HEK293T (cell line): Measurements from ENCODE around the gene RGS10.

ENCODE experiments used
- CTCF ChIA-PET: fragments of 350-600 bp; formaldehyde crosslinking; extraction: SDS; loops from one replicate; lab custom pipeline; 2021; ENCODE audit warnings: antibody characterized with exemption, inconsistent platforms; lab: Yijun Ruan, JAX
- POLR2A ChIA-PET: fragments of 350-600 bp; formaldehyde crosslinking; extraction: SDS; loops from one replicate; lab custom pipeline; 2020; ENCODE audit warnings: antibody characterized with exemption, inconsistent platforms; lab: Yijun Ruan, JAX
- DNase-seq: peaks from one replicate; pipeline ENCODE4 v3.0.0; 2012; ENCODE audit warnings: mixed read lengths; ENCODE audit errors: extremely low spot score
- ARNT ChIP-seq: fragments of 450-650 bp; IDR thresholded peaks from 2 replicates; pipeline ENCODE4 v1.6.1; 2017; ENCODE audit warnings: mild to moderate bottlenecking
- BHLHE40 ChIP-seq: fragments of 450-650 bp; IDR thresholded peaks from 2 replicates; pipeline ENCODE4 v1.6.1; 2016; ENCODE audit warnings: mild to moderate bottlenecking, moderate library complexity, borderline replicate concordance
- CTBP1 ChIP-seq: fragments of 450-650 bp; IDR thresholded peaks from 2 replicates; pipeline ENCODE4 v1.6.1; 2016; ENCODE audit warnings: borderline replicate concordance
- ELF4 ChIP-seq: fragments of 450-650 bp; IDR thresholded peaks from 2 replicates; pipeline ENCODE4 v1.6.1; 2017; ENCODE audit warnings: antibody characterized with exemption
- FOXA1 ChIP-seq: fragments of 450-650 bp; IDR thresholded peaks from 2 replicates; pipeline ENCODE4 v1.6.1; 2016; ENCODE audit warnings: mild to moderate bottlenecking
- FOXK2 ChIP-seq: fragments of 450-650 bp; IDR thresholded peaks from 2 replicates; pipeline ENCODE4 v1.6.1; 2016; ENCODE audit warnings: mild to moderate bottlenecking
- FOXM1 ChIP-seq: fragments of 450-650 bp; IDR thresholded peaks from 2 replicates; pipeline ENCODE4 v1.6.1; 2017; ENCODE audit warnings: mild to moderate bottlenecking, borderline replicate concordance
- HDGF ChIP-seq: fragments of 450-650 bp; IDR thresholded peaks from 2 replicates; pipeline ENCODE4 v1.6.1; 2017; ENCODE audit warnings: antibody characterized with exemption, borderline replicate concordance
- L3MBTL2 ChIP-seq: fragments of 450-650 bp; conservative IDR thresholded peaks from 2 replicates; pipeline ENCODE4 v1.6.1; 2016; ENCODE audit warnings: mild to moderate bottlenecking
- LEF1 ChIP-seq: fragments of 450-650 bp; IDR thresholded peaks from 2 replicates; pipeline ENCODE4 v1.6.1; 2017; ENCODE audit warnings: mild to moderate bottlenecking, borderline replicate concordance
- NFRKB ChIP-seq: fragments of 450-650 bp; IDR thresholded peaks from 2 replicates; pipeline ENCODE4 v1.6.1; 2016; ENCODE audit warnings: mild to moderate bottlenecking, moderate library complexity
- SP1 ChIP-seq: fragments of 450-650 bp; IDR thresholded peaks from 2 replicates; pipeline ENCODE4 v1.6.1; 2017
- SUZ12 ChIP-seq: fragments of 450-650 bp; IDR thresholded peaks from 2 replicates; pipeline ENCODE4 v1.6.1; 2016; ENCODE audit warnings: mild to moderate bottlenecking
- TARDBP ChIP-seq: fragments of 450-650 bp; IDR thresholded peaks from 2 replicates; pipeline ENCODE4 v1.6.1; 2016
- ZNF384 ChIP-seq: fragments of 450-650 bp; IDR thresholded peaks from 2 replicates; pipeline ENCODE4 v1.6.1; 2016
- TF ChIP-seq, protein P1 (sequence below): fragments of 450-650 bp; IDR thresholded peaks from 2 replicates; pipeline ENCODE4 v1.6.1; 2016

RGS10 gene

DNA sequence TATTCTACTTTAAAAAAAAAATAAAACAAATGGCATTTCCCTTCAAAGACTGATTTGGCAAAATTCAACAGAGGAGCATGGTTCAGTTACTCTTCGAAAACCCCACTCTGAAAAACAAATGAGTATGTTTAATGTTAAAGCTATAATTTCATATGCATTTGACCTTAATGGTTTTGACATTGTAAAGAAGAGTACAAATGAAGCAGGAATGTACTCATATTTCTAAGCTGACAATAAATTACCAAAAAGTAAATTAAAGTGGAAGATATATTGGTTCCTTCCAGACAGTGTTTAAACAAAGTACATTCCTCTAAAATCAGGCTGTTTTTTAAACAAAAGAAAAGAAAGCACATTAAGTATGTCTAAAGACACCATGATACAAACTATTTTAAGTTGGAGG, 16.4 kb downstream of the RGS10 start:
- POLR2A ChIA-PET = interaction anchor here (1.4 kb wide), 1 partner anchor 71 kb away, joined by 3 read pairs; no protein-coding TSS in a partner anchor
- TF ChIP-seq, protein P1, sequence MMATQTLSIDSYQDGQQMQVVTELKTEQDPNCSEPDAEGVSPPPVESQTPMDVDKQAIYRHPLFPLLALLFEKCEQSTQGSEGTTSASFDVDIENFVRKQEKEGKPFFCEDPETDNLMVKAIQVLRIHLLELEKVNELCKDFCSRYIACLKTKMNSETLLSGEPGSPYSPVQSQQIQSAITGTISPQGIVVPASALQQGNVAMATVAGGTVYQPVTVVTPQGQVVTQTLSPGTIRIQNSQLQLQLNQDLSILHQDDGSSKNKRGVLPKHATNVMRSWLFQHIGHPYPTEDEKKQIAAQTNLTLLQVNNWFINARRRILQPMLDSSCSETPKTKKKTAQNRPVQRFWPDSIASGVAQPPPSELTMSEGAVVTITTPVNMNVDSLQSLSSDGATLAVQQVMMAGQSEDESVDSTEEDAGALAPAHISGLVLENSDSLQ = no peak
- TF ChIP-seq CTBP1 = no peak
- no peak for TF ChIP-seq L3MBTL2
- no peak for TF ChIP-seq BHLHE40
- TF ChIP-seq HDGF = no peak
- TF ChIP-seq ARNT = no peak
- TF ChIP-seq SP1 = no peak
- no peak for TF ChIP-seq FOXK2
- TF ChIP-seq TARDBP = no peak
- no peak for TF ChIP-seq SUZ12
- no peak for TF ChIP-seq ZNF384
- TF ChIP-seq LEF1 = no peak
- no peak for TF ChIP-seq NFRKB
- TF ChIP-seq ELF4 = no peak
- no peak for TF ChIP-seq FOXM1
- no peak for TF ChIP-seq FOXA1
- DNase-seq = no peak
- CTCF ChIA-PET = interaction anchor here (0.7 kb wide), 1 partner anchor 70 kb away, joined by 8 read pairs; no protein-coding TSS in a partner anchor

DNA sequence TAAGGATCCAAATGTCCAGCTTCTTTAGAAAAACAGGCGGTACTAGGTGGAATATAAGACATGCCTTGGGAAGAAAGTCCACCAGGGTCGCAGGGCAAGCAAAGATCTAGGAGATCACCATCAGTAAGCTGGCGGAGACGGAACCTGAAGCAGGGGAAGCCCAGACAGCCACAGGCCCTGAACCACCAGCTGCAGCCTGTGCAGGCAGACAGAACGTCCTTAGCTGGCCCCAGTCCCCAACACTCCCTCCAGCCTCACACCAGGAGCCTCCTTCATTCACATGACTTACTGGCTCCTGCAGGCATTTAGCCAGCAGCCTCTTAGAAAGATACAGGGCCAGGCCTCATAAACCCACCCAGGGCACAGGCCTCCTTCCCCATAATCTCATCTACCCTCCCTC, 17.4 kb downstream of the RGS10 start:
- ChIA-PET POLR2A (interaction anchor here (1.4 to 1.7 kb wide), 2 partner anchors 18 to 72 kb away, joined by 3 to 12 read pairs; partner anchors contain the start of gene RGS10), CTCF (no interaction called here)
- TF ChIP-seq NFRKB (no peak), FOXA1 (no peak), L3MBTL2 (no peak), CTBP1 (no peak), LEF1 (no peak), SUZ12 (no peak), FOXK2 (no peak), HDGF (no peak), ZNF384 (no peak), SP1 (no peak), FOXM1 (no peak)
- TF ChIP-seq, protein P1 = no peak
- DNase-seq = no peak

DNA sequence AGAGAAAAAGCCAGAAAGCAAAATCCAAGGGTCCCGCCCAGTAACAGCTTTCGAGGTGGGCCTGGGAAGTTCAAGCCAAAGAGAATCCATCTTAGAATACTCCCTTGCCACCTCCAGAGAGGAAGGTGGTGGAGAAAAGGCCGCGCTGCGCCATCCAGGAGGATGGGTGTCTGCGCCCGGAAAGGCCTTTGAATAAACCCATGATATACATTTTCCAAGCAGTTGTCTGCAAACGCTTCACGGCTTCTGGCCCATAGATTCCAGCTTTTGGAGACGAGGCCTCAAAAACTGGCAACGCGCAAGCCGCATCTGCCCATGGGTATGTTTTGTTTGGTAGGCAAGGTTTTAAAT, 17.8 kb downstream of the RGS10 start:
- TF ChIP-seq SP1 (no peak), CTBP1 (no peak), ARNT (no peak), LEF1 (no peak), FOXM1 (no peak), HDGF (no peak), BHLHE40 (no peak), FOXK2 (no peak), SUZ12 (no peak), ZNF384 (no peak), L3MBTL2 (no peak), NFRKB (no peak), ELF4 (no peak), TARDBP (no peak), FOXA1 (no peak)
- TF ChIP-seq, protein P1 = no peak
- ChIA-PET CTCF (no interaction called here), POLR2A (interaction anchor here (1.4 to 1.7 kb wide), 2 partner anchors 19 to 73 kb away, joined by 3 to 12 read pairs; partner anchors contain the start of gene RGS10)
- DNase-seq = no peak

DNA sequence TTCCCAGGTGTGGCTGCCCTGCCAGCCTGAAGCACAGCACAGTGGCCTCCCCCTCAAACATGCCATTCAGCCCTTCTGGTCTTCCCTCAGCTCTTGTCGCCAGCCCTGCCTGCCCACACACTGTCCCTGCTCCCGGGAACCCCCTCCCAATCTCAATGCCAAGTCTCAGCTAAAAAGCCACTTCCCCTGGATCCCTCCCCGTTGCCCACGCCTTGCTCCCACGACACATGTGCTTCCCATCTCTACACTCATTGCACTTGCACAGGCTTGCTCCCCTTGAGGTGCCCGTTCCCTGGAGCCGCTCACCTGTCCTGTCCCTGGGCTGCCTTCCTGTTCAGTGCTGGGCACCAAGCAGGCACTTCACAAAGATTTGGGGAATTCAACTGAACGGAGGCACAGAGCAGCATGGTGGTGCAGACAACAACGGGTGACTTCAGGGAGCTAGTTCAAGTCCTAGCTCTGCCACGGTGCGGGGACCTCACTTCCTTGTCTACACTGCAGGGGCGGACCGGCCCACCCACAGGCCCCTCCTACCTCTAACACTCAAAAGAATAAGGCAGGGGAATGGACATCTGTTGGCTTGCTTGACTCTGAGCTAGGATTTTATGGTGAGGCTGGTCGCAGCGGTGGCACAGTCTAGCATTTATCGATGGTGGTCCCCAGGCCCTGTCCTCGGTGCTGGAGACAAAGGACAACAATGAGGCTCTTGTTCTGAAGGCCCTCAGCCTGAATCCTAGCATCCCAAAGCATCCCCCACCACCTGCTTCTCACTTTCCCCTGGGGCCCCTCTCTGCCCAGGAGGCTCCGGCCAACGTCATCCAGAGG, 18.4 kb downstream of the RGS10 start:
- TF ChIP-seq ARNT (no peak), LEF1 (no peak), SUZ12 (no peak), CTBP1 (no peak), HDGF (no peak), FOXA1 (no peak), L3MBTL2 (no peak), ELF4 (no peak), FOXM1 (no peak), BHLHE40 (no peak)
- POLR2A ChIA-PET = interaction anchor here (1.7 kb wide), 1 partner anchor 19 kb away, joined by 12 read pairs; the partner anchor contains the start of gene RGS10
- CTCF ChIA-PET = interaction anchor here (0.6 kb wide), 1 partner anchor 823 kb away, joined by 3 read pairs; no protein-coding TSS in a partner anchor
- DNase-seq = no peak

GRCh38 chr10:119522747-119523426, 19.6 kb downstream of the RGS10 start:
- POLR2A ChIA-PET = no interaction called here
- CTCF ChIA-PET = interaction anchor here (0.6 kb wide), 2 partner anchors 53 to 212 kb away, joined by 3 to 8 read pairs; no protein-coding TSS in a partner anchor
- no peak for DNase-seq
- TF ChIP-seq ELF4 = no peak
- TF ChIP-seq ARNT = no peak
- no peak for TF ChIP-seq SUZ12
- no peak for TF ChIP-seq FOXK2
- no peak for TF ChIP-seq LEF1
- TF ChIP-seq TARDBP = no peak
- no peak for TF ChIP-seq L3MBTL2
- TF ChIP-seq ZNF384 = no peak
- no peak for TF ChIP-seq HDGF
- TF ChIP-seq FOXM1 = no peak
- TF ChIP-seq CTBP1 = no peak
- TF ChIP-seq BHLHE40 = no peak
- no peak for TF ChIP-seq SP1
- TF ChIP-seq FOXA1 = no peak
